Activated CD8-positive, alpha-beta T cell treated with anti-CD3 and anti-CD28 coated beads, Interleukin-2, amount 10 ng/mL, durations not matched to agents 7 days and 5 days (primary cell): ENCODE results near the gene TCF3. TPM values are rescaled to one million over a fixed set of nuclear protein-coding genes. Genes with fewer than 3 reads are reported as not detected.
"Not testable (repeated sequence)": the region's sequence is repeated elsewhere in the genome, so short reads cannot be mapped to it uniquely, and the experiment has no call there.

ENCODE experiments used
- ATAC-seq: fragments of 150-1000 bp; cut with Tn5 transposase; one replicate; pipeline ENCODE4 v1.10.0; 2021; ENCODE audit warnings: moderate library complexity
- CTCF ChIA-PET: fragments of 350-600 bp; sonication (Branson Sonifier 250); formaldehyde crosslinking; loops from one replicate; lab custom pipeline; 2021; ENCODE audit warnings: antibody characterized with exemption; lab: Charles Lee
- POLR2A ChIA-PET: fragments of 350-600 bp; sonication (Branson Sonifier 250); formaldehyde crosslinking; loops from one replicate; lab custom pipeline; 2021; ENCODE audit warnings: antibody characterized with exemption; lab: Charles Lee
- DNase-seq: peaks from one replicate; pipeline ENCODE4 v3.0.0-alpha.2; 2020
- H3K27ac Mint-ChIP-seq: one replicate; pipeline ENCODE4 v1.8.0; 2021; ENCODE audit warnings: mild to moderate bottlenecking, mixed read lengths
- H3K27me3 Mint-ChIP-seq: one replicate; pipeline ENCODE4 v1.8.0; 2021; ENCODE audit warnings: low read depth, mixed read lengths
- H3K36me3 Mint-ChIP-seq: one replicate; pipeline ENCODE4 v1.8.0; 2021; ENCODE audit warnings: low read depth, mixed read lengths
- H3K4me1 Mint-ChIP-seq: one replicate; pipeline ENCODE4 v1.8.0; 2021; ENCODE audit warnings: low read depth, mixed read lengths
- H3K4me3 Mint-ChIP-seq: one replicate; pipeline ENCODE4 v1.8.0; 2021; ENCODE audit warnings: mild to moderate bottlenecking, mixed read lengths
- H3K9me3 Mint-ChIP-seq: one replicate; pipeline ENCODE4 v1.8.0; 2022; ENCODE audit warnings: mixed read lengths; ENCODE audit not compliant: insufficient read depth
- total RNA-seq, 2 experiments: library from RNA; stranded (reverse); gene quantifications; one replicate each; pipeline ENCODE4 v1.2.3, GENCODE V29; 2021

TCF3 gene
- total RNA-seq, 2 experiments from 2014 or later, result 130 to 137 TPM

DNA sequence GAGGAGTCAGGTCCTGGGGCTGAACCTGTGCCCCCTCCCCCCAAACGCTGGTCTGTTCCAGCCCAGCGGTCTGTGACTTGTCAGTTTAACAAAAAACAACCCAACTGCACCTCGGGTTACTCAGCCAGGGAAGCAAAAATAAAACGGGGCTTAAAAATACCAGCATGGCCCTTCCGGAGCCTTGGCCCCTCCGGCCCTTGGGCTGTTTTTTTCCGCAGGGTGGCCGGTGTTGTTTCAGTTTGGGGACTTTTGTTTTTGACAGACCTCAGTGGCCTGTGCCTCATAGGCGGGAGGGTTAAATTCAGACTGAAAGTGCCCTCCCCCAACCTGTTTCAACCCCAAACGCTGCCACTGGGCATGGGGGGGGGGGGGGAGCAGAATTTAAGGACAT is 4.0 kb downstream of the TCF3 start:
- H3K9me3 Mint-ChIP-seq, result no peaks in the 10 kb centered on the region
- peaks cover 20% of the 10 kb centered on the region for H3K36me3 Mint-ChIP-seq
- ChIA-PET CTCF (no interaction called here), POLR2A (no interaction called here)
- ATAC-seq, result no peak
- H3K4me1 Mint-ChIP-seq, result peaks cover 26% of the 10 kb centered on the region
- DNase-seq, result no peak
- no peak overlapping the region for H3K27ac Mint-ChIP-seq
- no peaks in the 10 kb centered on the region for H3K27me3 Mint-ChIP-seq
- H3K4me3 Mint-ChIP-seq, result no peak overlapping the region

GRCh38 chr19:1647501-1648458 is 4.6 kb downstream of the TCF3 start:
- Mint-ChIP-seq H3K27me3 (no peaks in the 10 kb centered on the region), H3K4me3 (no peak overlapping the region), H3K36me3 (peaks cover 22% of the 10 kb centered on the region), H3K9me3 (no peaks in the 10 kb centered on the region), H3K27ac (no peak overlapping the region), H3K4me1 (peaks cover 22% of the 10 kb centered on the region)
- CTCF ChIA-PET, result no interaction called here
- ATAC-seq (no peak), DNase-seq (no peak)
- POLR2A ChIA-PET, result no interaction called here

DNA sequence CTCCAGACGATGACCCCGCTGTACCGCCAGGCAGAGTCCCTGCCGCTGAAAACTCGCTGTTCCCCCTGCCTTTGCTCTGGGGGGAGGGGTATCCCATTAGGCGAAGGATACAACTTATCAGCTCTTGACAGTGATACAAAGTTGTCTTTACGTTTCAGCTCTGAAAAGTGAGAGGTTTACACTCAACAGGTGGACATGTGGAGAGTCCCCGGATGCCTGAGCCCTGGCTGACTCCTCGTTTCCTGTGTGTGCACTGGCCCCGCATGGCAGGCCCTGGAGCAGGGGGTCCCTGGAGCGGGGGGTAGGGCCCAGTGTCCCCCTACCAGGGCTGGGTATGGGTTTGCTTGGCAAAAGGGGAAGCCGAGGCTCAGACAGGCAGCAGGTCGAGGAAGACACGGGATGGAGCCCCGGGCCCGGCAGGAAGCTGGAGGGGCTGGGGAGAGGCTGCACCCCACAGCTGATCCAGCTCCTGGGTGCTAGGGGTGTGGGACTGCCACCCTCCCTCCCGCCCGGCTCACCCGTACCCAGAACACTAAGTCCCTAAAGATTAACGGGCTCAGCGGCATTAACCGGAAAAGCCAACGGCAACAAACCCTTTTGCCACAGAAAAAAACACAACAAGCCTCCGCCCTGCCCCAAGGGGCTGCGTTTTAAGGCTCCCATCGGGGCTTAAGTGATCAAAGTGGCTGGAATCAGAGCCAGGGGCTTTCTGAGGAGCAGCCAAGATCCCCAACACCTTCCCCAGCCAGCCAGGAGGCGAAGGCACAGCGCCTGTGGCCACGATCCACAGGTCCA is 5.6 kb downstream of the TCF3 start:
- CTCF ChIA-PET, result no interaction called here
- H3K36me3 Mint-ChIP-seq, result peaks cover 29% of the 10 kb centered on the region
- H3K4me3 Mint-ChIP-seq, result no peak overlapping the region
- H3K9me3 Mint-ChIP-seq, result no peaks in the 10 kb centered on the region
- peaks cover 22% of the 10 kb centered on the region for H3K4me1 Mint-ChIP-seq
- no peaks in the 10 kb centered on the region for H3K27me3 Mint-ChIP-seq
- H3K27ac Mint-ChIP-seq, result no peak overlapping the region
- ATAC-seq (no peak), DNase-seq (no peak)
- POLR2A ChIA-PET, result no interaction called here

GRCh38 chr19:1646149-1646548 is 6.3 kb downstream of the TCF3 start:
- Mint-ChIP-seq H3K4me1 (peaks cover 22% of the 10 kb centered on the region), H3K36me3 (peaks cover 32% of the 10 kb centered on the region), H3K27ac (no peak overlapping the region), H3K27me3 (no peaks in the 10 kb centered on the region), H3K9me3 (no peaks in the 10 kb centered on the region), H3K4me3 (no peak overlapping the region)
- CTCF ChIA-PET, result no interaction called here
- no peak for DNase-seq
- no peak for ATAC-seq
- POLR2A ChIA-PET, result no interaction called here

DNA sequence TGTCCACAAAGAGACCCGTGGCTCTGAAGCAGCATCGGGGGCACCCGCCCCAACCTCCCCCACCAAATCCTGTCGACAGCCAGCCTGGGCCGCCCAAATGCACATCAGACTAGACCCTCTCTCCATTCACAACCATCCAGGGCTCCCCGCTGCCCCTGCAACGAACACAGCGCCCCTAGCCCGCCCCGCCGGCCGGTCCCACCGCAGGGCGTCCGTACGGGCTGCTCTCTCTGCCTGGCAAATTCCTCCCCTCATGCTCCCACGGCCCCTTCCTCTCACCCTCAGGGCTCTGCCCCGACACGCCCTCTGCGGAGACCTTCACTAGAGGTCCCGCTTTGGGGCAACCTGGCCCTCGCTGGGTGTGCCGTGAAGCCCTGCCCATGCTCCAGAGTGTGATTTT is 7.1 kb downstream of the TCF3 start:
- POLR2A ChIA-PET, result no interaction called here
- Mint-ChIP-seq H3K36me3 (peaks cover 29% of the 10 kb centered on the region), H3K4me3 (no peak overlapping the region), H3K4me1 (peaks cover 15% of the 10 kb centered on the region), H3K27ac (no peak overlapping the region), H3K27me3 (no peaks in the 10 kb centered on the region), H3K9me3 (no peaks in the 10 kb centered on the region)
- DNase-seq (no peak), ATAC-seq (no peak)
- CTCF ChIA-PET, result no interaction called here

GRCh38 chr19:1644070-1644469 is 8.3 kb downstream of the TCF3 start:
- peaks cover 31% of the 10 kb centered on the region for H3K36me3 Mint-ChIP-seq
- no peak overlapping the region for H3K27ac Mint-ChIP-seq
- DNase-seq, result no peak
- H3K27me3 Mint-ChIP-seq, result no peaks in the 10 kb centered on the region
- peaks cover 3% of the 10 kb centered on the region for H3K4me1 Mint-ChIP-seq
- H3K9me3 Mint-ChIP-seq, result no peaks in the 10 kb centered on the region
- CTCF ChIA-PET, result no interaction called here
- no peak overlapping the region for H3K4me3 Mint-ChIP-seq
- no peak for ATAC-seq
- POLR2A ChIA-PET, result no interaction called here

DNA sequence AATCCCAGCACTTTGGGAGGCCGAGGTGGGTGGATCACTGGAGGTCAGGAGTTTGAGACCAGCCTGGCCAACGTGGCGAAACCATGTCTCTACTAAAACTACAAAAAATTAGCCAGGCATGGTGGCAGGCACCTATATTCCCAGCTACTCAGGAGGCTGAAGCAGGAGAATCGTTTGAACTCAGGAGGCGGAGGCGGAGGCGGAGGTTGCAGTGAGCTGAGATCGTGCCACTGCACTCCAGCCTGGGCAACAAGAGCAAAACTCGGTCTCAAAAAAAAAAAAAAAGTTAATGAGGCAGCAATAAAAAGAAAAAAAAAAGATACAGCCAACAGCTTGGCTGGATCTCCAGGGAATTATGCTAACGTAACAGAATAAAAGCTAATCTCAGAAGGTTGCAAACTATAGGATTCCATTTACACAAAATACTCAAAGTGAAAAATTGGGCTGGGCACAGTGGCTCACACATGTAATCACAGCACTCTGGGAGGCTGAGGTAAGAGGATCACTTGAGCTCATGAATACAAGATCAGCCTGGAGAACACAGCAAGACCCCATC is 11.4 kb downstream of the TCF3 start:
- POLR2A ChIA-PET, H3K4me1 Mint-ChIP-seq, H3K4me3 Mint-ChIP-seq, H3K9me3 Mint-ChIP-seq, H3K27ac Mint-ChIP-seq, H3K27me3 Mint-ChIP-seq, ATAC-seq, DNase-seq: not testable (repeated sequence)
- CTCF ChIA-PET, result interaction anchor here (1.0 to 1.4 kb wide), 3 partner anchors 95 to 185 kb away, joined by 3 to 4 read pairs (median 3); no protein-coding TSS in a partner anchor
- peaks cover 48% of the 10 kb centered on the region for H3K36me3 Mint-ChIP-seq

DNA sequence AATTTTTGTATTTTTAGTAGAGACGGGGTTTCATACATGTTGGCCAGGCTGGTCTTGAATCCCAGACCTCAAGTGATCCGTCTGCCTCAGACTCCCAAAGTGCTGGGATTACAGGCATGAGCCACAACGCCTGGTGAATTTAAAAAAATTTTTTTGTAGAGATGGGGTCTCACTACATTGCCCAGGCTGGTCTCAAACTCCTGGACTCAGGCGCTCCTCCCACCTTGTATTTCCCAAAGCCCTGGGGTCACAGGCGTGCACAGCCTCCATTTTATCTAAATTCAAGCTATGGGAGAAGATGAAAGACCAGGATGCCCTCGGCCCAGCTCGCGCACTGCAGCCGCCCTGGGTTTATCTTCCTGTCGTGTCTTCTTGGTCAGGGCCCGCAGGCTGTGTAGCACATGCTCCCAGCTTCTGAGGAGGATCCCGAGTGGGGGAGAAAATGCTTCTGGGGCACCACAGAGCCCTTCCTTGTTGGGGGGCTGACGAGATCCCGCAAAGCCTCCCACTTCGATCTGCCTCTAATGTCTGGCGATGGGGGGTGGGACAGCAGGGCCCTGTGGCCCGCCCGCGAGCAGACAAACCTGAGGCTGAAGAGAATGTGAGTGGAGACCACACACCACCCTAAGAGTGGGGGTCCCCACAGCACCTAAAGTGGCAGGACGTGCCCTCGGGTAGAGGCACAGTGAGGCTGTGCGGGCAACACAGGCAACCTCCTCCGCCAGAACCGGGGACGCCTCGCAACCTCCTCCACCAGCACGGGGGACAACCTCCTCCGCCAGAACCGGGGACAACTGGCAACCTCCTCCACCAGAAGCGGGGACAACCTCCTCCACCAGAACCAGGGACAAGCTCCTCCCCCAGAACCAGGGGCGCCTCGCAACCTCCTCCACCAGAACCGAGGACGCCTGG is 15.8 kb downstream of the TCF3 start:
- peaks cover 3% of the 10 kb centered on the region for H3K4me1 Mint-ChIP-seq
- H3K9me3 Mint-ChIP-seq, result no peaks in the 10 kb centered on the region
- POLR2A ChIA-PET, result interaction anchor here (0.6 to 0.7 kb wide), 2 partner anchors 958 to 1150 kb away, joined by 3 to 4 read pairs; no protein-coding TSS in a partner anchor
- H3K36me3 Mint-ChIP-seq, result peaks cover 45% of the 10 kb centered on the region
- no peak for ATAC-seq
- CTCF ChIA-PET, result interaction anchor here (1.0 to 1.3 kb wide), 3 partner anchors 13 to 91 kb away, joined by 3 to 4 read pairs (median 3); no protein-coding TSS in a partner anchor
- no peaks in the 10 kb centered on the region for H3K27me3 Mint-ChIP-seq
- H3K27ac Mint-ChIP-seq, result no peak overlapping the region
- H3K4me3 Mint-ChIP-seq, result no peak overlapping the region
- no peak for DNase-seq

- H3K27ac Mint-ChIP-seq, result no peak overlapping the region
- no peak overlapping the region for H3K4me3 Mint-ChIP-seq
- peaks cover 3% of the 10 kb centered on the region for H3K4me1 Mint-ChIP-seq
- ATAC-seq (no peak), DNase-seq (no peak)
- POLR2A ChIA-PET, result no interaction called here
- no peaks in the 10 kb centered on the region for H3K27me3 Mint-ChIP-seq
- CTCF ChIA-PET, result interaction anchor here (0.9 kb wide), 1 partner anchor 37 kb away, joined by 3 read pairs; no protein-coding TSS in a partner anchor
- H3K9me3 Mint-ChIP-seq, result no peaks in the 10 kb centered on the region
- H3K36me3 Mint-ChIP-seq, result peaks cover 41% of the 10 kb centered on the region
Observed at GRCh38 chr19:1634938-1635243, 17.5 kb downstream of the TCF3 start.

DNA sequence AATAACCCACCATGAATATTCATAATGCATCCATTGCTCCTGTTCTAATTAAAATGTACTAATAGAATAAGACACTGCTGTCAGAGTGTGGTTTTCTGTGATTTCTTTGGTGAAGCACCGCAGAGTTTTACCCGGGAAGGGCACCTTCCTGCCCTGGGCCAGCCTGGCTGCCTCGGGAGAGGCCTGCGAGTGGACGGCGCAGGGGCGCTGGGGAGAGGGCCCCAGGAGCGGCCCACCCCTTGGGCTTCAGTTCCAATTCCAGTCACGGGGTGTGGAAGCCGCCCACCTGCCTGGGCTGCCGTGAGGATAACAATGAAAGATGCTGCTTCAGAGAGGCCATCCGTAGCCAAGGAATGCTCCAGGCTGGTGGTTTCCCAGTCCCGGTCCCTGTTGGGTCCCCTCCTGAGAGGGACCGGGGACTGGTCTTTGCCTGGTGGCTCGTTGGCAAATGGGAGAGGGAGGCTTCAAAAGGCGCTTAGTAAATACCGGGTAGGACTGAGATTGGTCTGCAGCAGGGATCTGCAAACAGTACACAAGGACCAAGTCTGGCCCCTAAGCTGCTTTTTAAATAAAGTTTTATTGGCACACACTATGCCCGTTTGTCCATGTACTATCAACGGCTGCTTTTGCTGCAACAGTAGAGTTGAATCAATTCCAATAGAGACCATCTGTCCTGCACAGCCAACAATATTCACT is 18.0 kb downstream of the TCF3 start:
- Mint-ChIP-seq H3K36me3 (peaks cover 37% of the 10 kb centered on the region), H3K9me3 (no peaks in the 10 kb centered on the region), H3K27me3 (no peaks in the 10 kb centered on the region), H3K4me3 (no peak overlapping the region), H3K27ac (no peak overlapping the region), H3K4me1 (peaks cover 3% of the 10 kb centered on the region)
- DNase-seq (no peak), ATAC-seq (no peak)
- ChIA-PET CTCF (interaction anchor here (0.9 kb wide), 1 partner anchor 38 kb away, joined by 3 read pairs; no protein-coding TSS in a partner anchor), POLR2A (no interaction called here)
